SK-N-SH treated with all-trans-retinoic acid at 6 μM for 48 hours (cell line): ENCODE measurements around the gene MTUS2.
A peak's percentile ranks its signal among the peaks of the same experiment; 100 is the strongest.

Experiments used
- ATAC-seq: fragments of 200-7000 bp; cut with Tn5 transposase; 3 replicates; pipeline ENCODE4 v1.9.1; 2020; ENCODE audit warnings: mild to moderate bottlenecking, moderate library complexity
- ARNTL ChIP-seq: fragments of 450-650 bp; formaldehyde crosslinking; IDR thresholded peaks from 2 replicates; pipeline ENCODE4 v1.5.0; 2020; ENCODE audit warnings: low read depth, mild to moderate bottlenecking, moderate library complexity, borderline replicate concordance
- BACH2 ChIP-seq: fragments of 250-450 bp; sonication (Bioruptor Pico); IDR thresholded peaks from 2 replicates; pipeline ENCODE4 v1.9.0; 2021; ENCODE audit warnings: mild to moderate bottlenecking, borderline replicate concordance
- CSDC2 ChIP-seq: fragments of 250-450 bp; sonication (Bioruptor Pico); IDR thresholded peaks from 2 replicates; pipeline ENCODE4 v1.5.0; 2020; ENCODE audit warnings: mild to moderate bottlenecking, moderate library complexity
- ESRRG ChIP-seq: fragments of 250-450 bp; sonication (Bioruptor Pico); IDR thresholded peaks from 2 replicates; pipeline ENCODE4 v1.6.1; 2021; ENCODE audit warnings: mild to moderate bottlenecking
- GLIS3 ChIP-seq: fragments of 250-450 bp; sonication (Bioruptor Pico); IDR thresholded peaks from 2 replicates; pipeline ENCODE4 v1.5.0; 2020; ENCODE audit warnings: mild to moderate bottlenecking, moderate library complexity
- ISL1 ChIP-seq: fragments of 250-450 bp; sonication (Bioruptor Pico); IDR thresholded peaks from 2 replicates; pipeline ENCODE4 v2.1.2; 2022; ENCODE audit warnings: mild to moderate bottlenecking, moderate library complexity
- OSR1 ChIP-seq: fragments of 250-450 bp; sonication (Bioruptor Pico); IDR thresholded peaks from 2 replicates; pipeline ENCODE4 v1.8.0; 2022; ENCODE audit warnings: moderate library complexity, mild to moderate bottlenecking, inconsistent platforms
- POU6F1 ChIP-seq: fragments of 250-450 bp; sonication (Bioruptor Pico); IDR thresholded peaks from 2 replicates; pipeline ENCODE4 v1.8.0; 2021; ENCODE audit warnings: low read depth, mild to moderate bottlenecking, moderate library complexity, borderline replicate concordance
- RARB ChIP-seq: fragments of 250-450 bp; sonication (Bioruptor Pico); IDR thresholded peaks from 2 replicates; pipeline ENCODE4 v1.8.0; 2021; ENCODE audit warnings: mild to moderate bottlenecking, moderate library complexity
- SNAI2 ChIP-seq: fragments of 250-450 bp; sonication (Bioruptor Pico); IDR thresholded peaks from 2 replicates; pipeline ENCODE4 v1.5.0; 2020; ENCODE audit warnings: mild to moderate bottlenecking, moderate library complexity
- TCF4 ChIP-seq: fragments of 250-450 bp; sonication (Bioruptor Pico); IDR thresholded peaks from 2 replicates; pipeline ENCODE4 v1.8.0; 2021; ENCODE audit warnings: mild to moderate bottlenecking, moderate library complexity, borderline replicate concordance
- TOX ChIP-seq: fragments of 250-450 bp; sonication (Bioruptor Pico); IDR thresholded peaks from 2 replicates; pipeline ENCODE4 v1.8.0; 2021; ENCODE audit warnings: mild to moderate bottlenecking, moderate library complexity, borderline replicate concordance
- TSHZ2 ChIP-seq: fragments of 250-450 bp; sonication (Bioruptor Pico); IDR thresholded peaks from 2 replicates; pipeline ENCODE4 v1.5.0; 2020; ENCODE audit warnings: mild to moderate bottlenecking, moderate library complexity
- ZC3H10 ChIP-seq: fragments of 250-450 bp; sonication (Bioruptor Pico); IDR thresholded peaks from 2 replicates; pipeline ENCODE4 v1.5.1; 2021; ENCODE audit warnings: mild to moderate bottlenecking, moderate library complexity
- ZFP30 ChIP-seq: fragments of 450-650 bp; formaldehyde crosslinking; IDR thresholded peaks from 2 replicates; pipeline ENCODE4 v1.5.0; 2022; ENCODE audit warnings: mild to moderate bottlenecking, moderate library complexity
- ZNF565 ChIP-seq: fragments of 450-650 bp; formaldehyde crosslinking; conservative IDR thresholded peaks from 2 replicates; pipeline ENCODE4 v1.5.0; 2020; ENCODE audit warnings: low read depth, mild to moderate bottlenecking, moderate library complexity
- ZNF70 ChIP-seq: fragments of 450-650 bp; formaldehyde crosslinking; IDR thresholded peaks from 2 replicates; pipeline ENCODE4 v1.5.0; 2020; ENCODE audit warnings: mild to moderate bottlenecking, moderate library complexity
- ZNF8 ChIP-seq: fragments of 450-650 bp; formaldehyde crosslinking; IDR thresholded peaks from 2 replicates; pipeline ENCODE4 v1.5.0; 2020; ENCODE audit warnings: mild to moderate bottlenecking, moderate library complexity
- TF ChIP-seq, protein P1 (sequence below): fragments of 250-450 bp; sonication (Bioruptor Pico); IDR thresholded peaks from 2 replicates; pipeline ENCODE4 v1.5.1; 2021; ENCODE audit warnings: mild to moderate bottlenecking, moderate library complexity
- TF ChIP-seq, protein P2 (sequence below): fragments of 250-450 bp; sonication (Bioruptor Pico); IDR thresholded peaks from 2 replicates; pipeline ENCODE4 v1.5.1; 2020; ENCODE audit warnings: low read depth, mild to moderate bottlenecking, moderate library complexity

Gene MTUS2

GRCh38 chr13:29105779-29106178 is 285.6 kb downstream of the MTUS2 start:
- TF ChIP-seq ZNF8 (CRISPR knock-in tag) (no peak), ZFP30 (CRISPR knock-in tag) (no peak), RARB (no peak), TSHZ2 (CRISPR knock-in tag) (no peak), TOX (CRISPR knock-in tag) (no peak), ZNF565 (CRISPR knock-in tag) (no peak), OSR1 (no peak), TCF4 (CRISPR knock-in tag) (no peak), ESRRG (CRISPR knock-in tag) (no peak), ISL1 (CRISPR knock-in tag) (no peak), ZC3H10 (CRISPR knock-in tag) (no peak), POU6F1 (CRISPR knock-in tag) (no peak), ZNF70 (no peak)
- TF ChIP-seq, protein P1, sequence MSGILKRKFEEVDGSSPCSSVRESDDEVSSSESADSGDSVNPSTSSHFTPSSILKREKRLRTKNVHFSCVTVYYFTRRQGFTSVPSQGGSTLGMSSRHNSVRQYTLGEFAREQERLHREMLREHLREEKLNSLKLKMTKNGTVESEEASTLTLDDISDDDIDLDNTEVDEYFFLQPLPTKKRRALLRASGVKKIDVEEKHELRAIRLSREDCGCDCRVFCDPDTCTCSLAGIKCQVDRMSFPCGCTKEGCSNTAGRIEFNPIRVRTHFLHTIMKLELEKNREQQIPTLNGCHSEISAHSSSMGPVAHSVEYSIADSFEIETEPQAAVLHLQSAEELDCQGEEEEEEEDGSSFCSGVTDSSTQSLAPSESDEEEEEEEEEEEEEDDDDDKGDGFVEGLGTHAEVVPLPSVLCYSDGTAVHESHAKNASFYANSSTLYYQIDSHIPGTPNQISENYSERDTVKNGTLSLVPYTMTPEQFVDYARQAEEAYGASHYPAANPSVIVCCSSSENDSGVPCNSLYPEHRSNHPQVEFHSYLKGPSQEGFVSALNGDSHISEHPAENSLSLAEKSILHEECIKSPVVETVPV (CRISPR knock-in tag): no peak
- TF ChIP-seq, protein P2, sequence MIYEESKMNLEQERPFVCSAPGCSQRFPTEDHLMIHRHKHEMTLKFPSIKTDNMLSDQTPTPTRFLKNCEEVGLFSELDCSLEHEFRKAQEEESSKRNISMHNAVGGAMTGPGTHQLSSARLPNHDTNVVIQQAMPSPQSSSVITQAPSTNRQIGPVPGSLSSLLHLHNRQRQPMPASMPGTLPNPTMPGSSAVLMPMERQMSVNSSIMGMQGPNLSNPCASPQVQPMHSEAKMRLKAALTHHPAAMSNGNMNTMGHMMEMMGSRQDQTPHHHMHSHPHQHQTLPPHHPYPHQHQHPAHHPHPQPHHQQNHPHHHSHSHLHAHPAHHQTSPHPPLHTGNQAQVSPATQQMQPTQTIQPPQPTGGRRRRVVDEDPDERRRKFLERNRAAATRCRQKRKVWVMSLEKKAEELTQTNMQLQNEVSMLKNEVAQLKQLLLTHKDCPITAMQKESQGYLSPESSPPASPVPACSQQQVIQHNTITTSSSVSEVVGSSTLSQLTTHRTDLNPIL (CRISPR knock-in tag): no peak
- TF ChIP-seq, all 23 proteins: peak for 0
- ATAC-seq: peak; percentile 43; the same call in 1 of the 3 replicates

GRCh38 chr13:29106651-29107050 is 286.5 kb downstream of the MTUS2 start:
- ATAC-seq: no peak
- TF ChIP-seq TSHZ2 (CRISPR knock-in tag) (no peak), TCF4 (CRISPR knock-in tag) (no peak), POU6F1 (CRISPR knock-in tag) (no peak), ZNF70 (no peak), ZFP30 (CRISPR knock-in tag) (no peak), SNAI2 (CRISPR knock-in tag) (no peak)

GRCh38 chr13:29108068-29108786 is 288.1 kb downstream of the MTUS2 start:
- ATAC-seq: no peak
- TF ChIP-seq ZC3H10 (CRISPR knock-in tag) (no peak), ARNTL (no peak), BACH2 (CRISPR knock-in tag) (no peak), SNAI2 (CRISPR knock-in tag) (no peak), CSDC2 (CRISPR knock-in tag) (no peak), GLIS3 (CRISPR knock-in tag) (no peak), RARB (no peak), TOX (CRISPR knock-in tag) (no peak)
- TF ChIP-seq, protein P2 (CRISPR knock-in tag): no peak
- TF ChIP-seq, all 23 proteins: peak for 0
